ENCODE measurements around the gene WASL. TPM values are rescaled to one million over a fixed set of nuclear protein-coding genes. Genes with fewer than 3 reads are reported as not detected.

Gene WASL
- total and polyA plus RNA-seq, 2 of the 13 experiments (the other 11 are each of a cell fraction or from before 2014, with no cell fraction given): 7.9 to 12.8 TPM

- Histone ChIP-seq H4K20me1 (ENCODE audit: insufficient read depth, low read length) (no peaks in the 10 kb centered on the region), H3K27ac (ENCODE audit: extremely low read length, insufficient read depth, low read length) (no peak overlapping the region), H3K4me2 (ENCODE audit: low read depth, low read length) (no peak overlapping the region), H3K9me3 (ENCODE audit: low read length) (no peaks in the 10 kb centered on the region), H3K27me3 (ENCODE audit: control insufficient read depth in 1 of 2, insufficient read depth in 2 of 2, low read length in 2 of 2) (no peaks in the 10 kb centered on the region), H3K36me3 (replicated peaks in 1 of 2; ENCODE audit: control insufficient read depth in 1 of 2, insufficient read depth in 2 of 2, low read length in 2 of 2) (no peaks in the 10 kb centered on the region), H3K9ac (ENCODE audit: insufficient read depth, low read depth, low read length) (no peak overlapping the region), H3K4me1 (ENCODE audit: insufficient read depth, low read length) (peaks cover 6% of the 10 kb centered on the region; the same call in 1 of the 2 replicates), H3K4me3 (replicated peaks in 1 of 3; ENCODE audit: insufficient read depth in 1 of 3, low read depth in 2 of 3, low read length in 3 of 3) (no peak overlapping the region), H2AFZ (ENCODE audit: low read length) (no peak overlapping the region), H3K79me2 (ENCODE audit: insufficient read depth, low read length) (no peaks in the 10 kb centered on the region)
- FAIRE-seq (no peak), ATAC-seq (no peak), DNase-seq (ENCODE audit: low spot score) (no peak)
- TF ChIP-seq HNF4A (CRISPR knock-in tag; IDR thresholded peaks at IDR 0.05) (no peak), ZNF644 (CRISPR knock-in tag; IDR thresholded peaks at IDR 0.05; ENCODE audit: low read depth) (no peak), PAF1 (CRISPR knock-in tag; IDR thresholded peaks at IDR 0.05) (no peak), ZNF687 (CRISPR knock-in tag; IDR thresholded peaks at IDR 0.05) (no peak), ZNF713 (CRISPR knock-in tag; IDR thresholded peaks at IDR 0.05) (no peak), USF2 (IDR thresholded peaks at IDR 0.05; ENCODE audit: low read depth, low read length) (no peak), USF2 (CRISPR knock-in tag; IDR thresholded peaks at IDR 0.05; ENCODE audit: borderline replicate concordance) (no peak), PCBP2 (optimal IDR thresholded peaks at IDR 0.05; ENCODE audit: low read depth, low read length, poor library complexity, severe bottlenecking) (no peak)
- intact Hi-C loops (cut with micrococcal nuclease; ENCODE audit: unreplicated experiment) (no loop called here), in situ Hi-C loops (cut with HindIII; ENCODE audit: extremely low pct_ligation_motif_present, low pct_unique_long_range_greater_than_20kb) (no loop called here)
- POLR2A ChIA-PET: no interaction called here
- WGBS (ENCODE audit: low lambda C conversion rate): 20% methylated on average over 2 of the region's 2 CpGs
- BruUV-seq (replicated peaks): no TSS peak
- CTCF ChIA-PET (ENCODE audit: low intra/inter-chr PET ratio, low total read pairs): no interaction called here
These were observed 39.8 kb upstream of the WASL start for GRCh38 chr7:123788584-123788983.
